UCSD-AML1 (cell line): ENCODE data around the gene NHEJ1.

Source experiments
- DNase-seq: peaks from one replicate; lab custom pipeline; 2025; ENCODE audit not compliant: unreplicated experiment; lab: John Stamatoyannopoulos, UW

The NHEJ1 gene

GRCh38 chr2:219182331-219183150, 21.9 kb upstream of the NHEJ1 start:
- DNase-seq = peak; percentile 47

GRCh38 chr2:219181531-219181930, 20.9 kb upstream of the NHEJ1 start:
- no peak for DNase-seq

GRCh38 chr2:219180961-219181360, 20.3 kb upstream of the NHEJ1 start:
- DNase-seq = no peak

GRCh38 chr2:219179601-219180465, 19.2 kb upstream of the NHEJ1 start:
- DNase-seq = no peak

- peak; percentile 66 for DNase-seq
Observed at GRCh38 chr2:219178377-219179175, 18.0 kb upstream of the NHEJ1 start.

- peak; percentile 90 for DNase-seq
Observed at GRCh38 chr2:219177552-219178376, 17.1 kb upstream of the NHEJ1 start, which contains the start of gene RETREG2. Gene RETREG2, plus strand, starts transcription at chr2:219178275. Its CDS starts 78 bp downstream, at chr2:219178353.

GRCh38 chr2:219176818-219177551, 16.4 kb upstream of the NHEJ1 start, which contains the start of gene CNPPD1:
Gene CNPPD1, minus strand, starts transcription at chr2:219176925. Its CDS starts 97 bp downstream, at chr2:219176828.
- DNase-seq = peak; percentile 90

- DNase-seq = peak; percentile 74
Observed at GRCh38 chr2:219175928-219176817, 15.6 kb upstream of the NHEJ1 start.

GRCh38 chr2:219175486-219175885, 14.9 kb upstream of the NHEJ1 start:
- no peak for DNase-seq

GRCh38 chr2:219174801-219175200, 14.2 kb upstream of the NHEJ1 start:
- DNase-seq = no peak

GRCh38 chr2:219174146-219174545, 13.5 kb upstream of the NHEJ1 start:
- DNase-seq = no peak

GRCh38 chr2:219173176-219173575, 12.6 kb upstream of the NHEJ1 start:
- DNase-seq = no peak

GRCh38 chr2:219172231-219173154, 11.9 kb upstream of the NHEJ1 start:
- DNase-seq = no peak

- DNase-seq = peak; percentile 27
Observed at GRCh38 chr2:219171231-219171651, 10.6 kb upstream of the NHEJ1 start.

- DNase-seq = no peak
Observed at GRCh38 chr2:219169930-219170654, 9.5 kb upstream of the NHEJ1 start, which contains the start of gene SLC23A3. Gene SLC23A3, minus strand, starts transcription at chr2:219170029. Its CDS starts 45 bp downstream, at chr2:219169984.

GRCh38 chr2:219168932-219169331, 8.3 kb upstream of the NHEJ1 start:
- no peak for DNase-seq
